ENCODE measurements around the gene GCKR.
"Not testable (repeated sequence)": the region's sequence is repeated elsewhere in the genome, so short reads cannot be mapped to it uniquely, and the experiment has no call there.

The GCKR gene

DNA sequence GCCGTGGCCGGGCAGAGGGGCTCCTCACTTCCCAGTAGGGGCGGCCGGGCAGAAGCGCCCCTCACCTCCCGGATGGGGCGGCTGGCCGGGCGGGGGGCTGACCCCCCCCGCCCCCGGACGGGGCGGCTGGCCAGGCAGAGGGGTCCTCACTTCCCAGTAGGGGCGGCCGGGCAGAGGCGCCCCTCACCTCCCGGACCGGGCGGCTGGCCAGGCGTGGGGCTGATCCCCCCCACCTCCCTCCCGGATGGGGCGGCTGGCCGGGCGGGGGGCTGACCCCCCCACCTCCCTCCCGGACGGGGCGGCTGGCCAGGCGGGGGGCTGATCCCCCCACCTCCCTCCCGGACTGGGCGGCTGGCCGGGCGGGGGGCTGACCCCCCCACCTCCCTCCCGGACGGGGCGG, 43.0 kb downstream of the GCKR start:
- not testable (repeated sequence) for H3K9me3 ChIP-seq (ENCODE audit: control insufficient read depth, low read length); H3K27ac ChIP-seq (ENCODE audit: insufficient read depth, low read depth, low read length, poor library complexity, severe bottlenecking); H3K36me3 ChIP-seq (ENCODE audit: control insufficient read depth, insufficient read depth, low read length); H3K4me1 ChIP-seq (ENCODE audit: control insufficient read depth, insufficient read depth, low read length); H3K27me3 ChIP-seq (ENCODE audit: control insufficient read depth, insufficient read depth, low read length, poor library complexity, severe bottlenecking); H3K4me3 ChIP-seq (ENCODE audit: insufficient read depth, low read depth, low read length)
- WGBS, 2 experiments = 79 to 88% methylated on average over 13 to 18 of the region's 35 CpGs

DNA sequence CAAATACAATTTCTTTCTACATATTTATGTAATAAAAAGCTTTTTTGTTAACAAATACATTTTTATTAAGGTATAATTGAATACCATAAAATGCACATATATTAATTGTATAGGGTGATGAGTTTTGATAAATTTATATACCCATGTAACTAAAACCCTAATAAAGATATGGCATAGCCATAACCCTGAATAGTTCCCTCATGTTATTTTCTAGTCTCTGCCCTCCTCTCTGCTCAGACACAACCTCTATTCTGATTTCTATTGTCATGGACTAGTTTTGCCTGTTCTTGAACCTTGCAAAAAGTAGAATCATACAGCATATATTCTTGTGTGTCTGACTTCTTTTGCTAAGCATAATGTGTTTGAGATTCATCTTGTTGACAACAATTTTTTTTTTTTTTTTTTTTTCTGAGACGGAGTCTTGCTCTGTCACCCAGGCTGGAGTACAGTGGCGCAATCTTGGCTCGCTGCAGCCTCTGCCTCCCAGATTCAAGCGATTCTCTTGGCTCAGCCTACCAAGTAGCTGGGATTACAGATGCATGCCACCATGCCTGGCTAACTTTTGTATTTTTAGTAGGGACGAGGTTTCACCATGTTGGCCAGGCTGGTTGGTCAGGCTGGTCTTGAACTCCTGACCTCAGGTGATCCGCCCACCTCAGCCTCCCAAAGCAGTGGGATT, 47.6 kb downstream of the GCKR start:
- Histone ChIP-seq H3K27ac (ENCODE audit: insufficient read depth, low read depth, low read length, poor library complexity, severe bottlenecking) (no peak overlapping the region), H3K36me3 (ENCODE audit: control insufficient read depth, insufficient read depth, low read length) (no peaks in the 10 kb centered on the region), H3K9me3 (ENCODE audit: control insufficient read depth, low read length) (no peaks in the 10 kb centered on the region), H3K27me3 (ENCODE audit: control insufficient read depth, insufficient read depth, low read length, poor library complexity, severe bottlenecking) (no peaks in the 10 kb centered on the region), H3K4me1 (ENCODE audit: control insufficient read depth, insufficient read depth, low read length) (no peaks in the 10 kb centered on the region), H3K4me3 (ENCODE audit: insufficient read depth, low read depth, low read length) (no peak overlapping the region)
- 91 to 94% methylated on average over 6 of the region's 6 CpGs for WGBS, 2 experiments

DNA sequence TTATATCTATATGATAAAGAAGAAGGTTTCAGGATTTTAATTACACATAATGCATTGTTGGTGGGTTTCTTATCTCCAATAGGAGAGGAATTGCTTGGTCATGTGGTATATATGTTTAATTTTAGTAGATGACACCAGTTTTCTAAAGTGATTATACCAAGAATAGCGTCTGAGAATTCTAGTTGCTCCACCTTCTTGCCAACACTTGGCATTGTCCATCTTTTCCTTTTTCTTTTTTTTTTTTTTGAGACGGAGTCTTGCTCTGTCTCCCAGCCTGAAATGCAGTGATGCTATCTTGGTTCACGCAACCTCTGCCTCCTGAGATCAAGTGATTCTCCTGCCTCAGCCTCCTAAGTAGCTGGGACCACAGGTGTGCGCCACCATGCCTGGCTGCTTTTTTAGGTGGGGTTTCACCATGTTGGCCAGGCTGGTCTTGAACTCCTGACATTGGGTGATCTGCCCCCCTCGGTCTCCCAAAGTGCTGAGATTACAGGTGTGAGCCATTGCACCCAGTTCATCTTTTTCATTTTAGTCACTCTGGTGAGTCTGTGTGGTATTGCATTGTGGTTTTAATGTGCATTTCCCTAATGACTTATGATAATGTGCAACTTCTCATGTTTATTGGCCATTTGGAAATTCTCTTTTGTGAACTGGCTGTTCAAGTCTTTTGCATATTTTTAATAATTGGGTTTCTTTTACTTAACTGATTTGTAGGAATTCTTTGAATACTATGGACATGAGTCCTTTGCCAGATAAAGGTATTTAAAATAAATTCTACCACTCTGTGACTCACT, 48.9 kb downstream of the GCKR start:
- no peak overlapping the region for H3K4me3 ChIP-seq (ENCODE audit: insufficient read depth, low read depth, low read length)
- no peaks in the 10 kb centered on the region for H3K36me3 ChIP-seq (ENCODE audit: control insufficient read depth, insufficient read depth, low read length)
- H3K4me1 ChIP-seq (ENCODE audit: control insufficient read depth, insufficient read depth, low read length) = no peaks in the 10 kb centered on the region
- 76 to 82% methylated on average over 5 of the region's 5 CpGs for WGBS, 2 experiments
- H3K27ac ChIP-seq (ENCODE audit: insufficient read depth, low read depth, low read length, poor library complexity, severe bottlenecking) = no peak overlapping the region
- no peaks in the 10 kb centered on the region for H3K27me3 ChIP-seq (ENCODE audit: control insufficient read depth, insufficient read depth, low read length, poor library complexity, severe bottlenecking)
- H3K9me3 ChIP-seq (ENCODE audit: control insufficient read depth, low read length) = no peaks in the 10 kb centered on the region

DNA sequence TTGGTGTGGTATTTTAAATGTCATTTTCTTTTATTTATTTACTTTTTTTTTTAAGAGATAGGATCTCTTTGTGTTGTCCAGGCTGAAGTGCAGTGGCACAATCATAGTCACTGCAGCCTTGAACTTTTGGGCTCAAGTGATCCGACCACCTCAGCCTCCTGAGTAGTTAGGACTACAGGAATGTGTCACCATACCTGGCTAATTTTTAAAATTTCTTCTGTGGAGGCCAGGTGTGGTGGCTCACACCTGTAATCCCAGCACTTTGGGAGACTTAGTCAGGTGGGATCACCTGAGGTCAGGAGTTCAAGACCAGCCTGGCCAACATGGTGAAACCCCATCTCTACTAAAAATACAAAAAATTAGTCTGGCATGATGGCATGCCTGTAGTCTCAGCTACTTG, 52.7 kb downstream of the GCKR start:
- H3K4me1 ChIP-seq (ENCODE audit: control insufficient read depth, insufficient read depth, low read length) = no peaks in the 10 kb centered on the region
- no peak overlapping the region for H3K27ac ChIP-seq (ENCODE audit: insufficient read depth, low read depth, low read length, poor library complexity, severe bottlenecking)
- H3K4me3 ChIP-seq (ENCODE audit: insufficient read depth, low read depth, low read length) = no peak overlapping the region
- no peaks in the 10 kb centered on the region for H3K36me3 ChIP-seq (ENCODE audit: control insufficient read depth, insufficient read depth, low read length)
- no peaks in the 10 kb centered on the region for H3K9me3 ChIP-seq (ENCODE audit: control insufficient read depth, low read length)
- WGBS, 2 experiments = 83 to 84% methylated on average over 1 of the region's 1 CpG
- H3K27me3 ChIP-seq (ENCODE audit: control insufficient read depth, insufficient read depth, low read length, poor library complexity, severe bottlenecking) = peaks cover 11% of the 10 kb centered on the region

DNA sequence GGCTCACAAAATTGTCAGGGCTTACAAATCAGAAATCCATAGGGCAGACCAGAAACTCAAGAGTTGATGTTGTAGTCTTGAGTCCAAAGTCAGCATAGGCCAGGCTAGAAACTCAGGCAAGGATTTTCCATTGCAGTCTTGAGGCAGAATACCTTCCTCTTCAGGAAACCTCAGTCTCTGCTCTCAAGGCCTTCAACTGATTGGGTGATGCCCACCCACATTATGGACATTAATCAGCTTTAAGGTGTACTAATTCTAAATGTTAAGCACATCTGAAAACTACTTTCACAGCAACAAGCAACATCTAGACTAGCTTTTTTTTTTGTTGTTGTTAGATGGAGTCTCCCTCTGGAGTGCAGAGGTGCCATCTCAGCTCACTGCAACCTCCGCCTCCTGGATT, 54.9 kb downstream of the GCKR start:
- Histone ChIP-seq H3K27me3 (ENCODE audit: control insufficient read depth, insufficient read depth, low read length, poor library complexity, severe bottlenecking) (peaks cover 11% of the 10 kb centered on the region), H3K4me1 (ENCODE audit: control insufficient read depth, insufficient read depth, low read length) (no peaks in the 10 kb centered on the region), H3K9me3 (ENCODE audit: control insufficient read depth, low read length) (no peaks in the 10 kb centered on the region), H3K36me3 (ENCODE audit: control insufficient read depth, insufficient read depth, low read length) (no peaks in the 10 kb centered on the region), H3K27ac (ENCODE audit: insufficient read depth, low read depth, low read length, poor library complexity, severe bottlenecking) (no peak overlapping the region), H3K4me3 (ENCODE audit: insufficient read depth, low read depth, low read length) (no peak overlapping the region)
- 89 to 95% methylated on average over 1 of the region's 1 CpG for WGBS, 2 experiments

DNA sequence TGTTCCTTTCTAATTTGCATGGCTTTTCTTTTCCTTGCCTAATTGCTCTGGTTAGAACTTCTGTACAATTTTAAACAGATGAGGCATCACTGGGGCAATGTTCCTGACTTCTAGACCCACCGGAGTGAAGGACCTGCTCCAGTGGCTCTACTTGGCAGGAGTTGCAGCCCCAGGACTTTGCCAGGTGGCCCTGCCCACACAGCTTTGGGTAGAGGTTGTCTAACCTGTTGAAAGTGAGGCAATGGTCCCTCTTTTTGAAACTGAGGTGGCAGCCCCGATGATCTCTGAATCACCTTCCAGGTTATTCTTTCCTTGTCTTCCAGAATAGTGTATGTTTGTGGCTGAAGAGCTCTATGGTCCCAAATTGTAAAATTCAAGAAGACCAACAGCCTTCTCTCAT, 56.3 kb downstream of the GCKR start:
- H3K36me3 ChIP-seq (ENCODE audit: control insufficient read depth, insufficient read depth, low read length) = no peaks in the 10 kb centered on the region
- 89 to 93% methylated on average over 2 of the region's 2 CpGs for WGBS, 2 experiments
- no peaks in the 10 kb centered on the region for H3K4me1 ChIP-seq (ENCODE audit: control insufficient read depth, insufficient read depth, low read length)
- H3K27ac ChIP-seq (ENCODE audit: insufficient read depth, low read depth, low read length, poor library complexity, severe bottlenecking) = no peak overlapping the region
- H3K9me3 ChIP-seq (ENCODE audit: control insufficient read depth, low read length) = no peaks in the 10 kb centered on the region
- no peak overlapping the region for H3K4me3 ChIP-seq (ENCODE audit: insufficient read depth, low read depth, low read length)
- peaks cover 11% of the 10 kb centered on the region for H3K27me3 ChIP-seq (ENCODE audit: control insufficient read depth, insufficient read depth, low read length, poor library complexity, severe bottlenecking)

DNA sequence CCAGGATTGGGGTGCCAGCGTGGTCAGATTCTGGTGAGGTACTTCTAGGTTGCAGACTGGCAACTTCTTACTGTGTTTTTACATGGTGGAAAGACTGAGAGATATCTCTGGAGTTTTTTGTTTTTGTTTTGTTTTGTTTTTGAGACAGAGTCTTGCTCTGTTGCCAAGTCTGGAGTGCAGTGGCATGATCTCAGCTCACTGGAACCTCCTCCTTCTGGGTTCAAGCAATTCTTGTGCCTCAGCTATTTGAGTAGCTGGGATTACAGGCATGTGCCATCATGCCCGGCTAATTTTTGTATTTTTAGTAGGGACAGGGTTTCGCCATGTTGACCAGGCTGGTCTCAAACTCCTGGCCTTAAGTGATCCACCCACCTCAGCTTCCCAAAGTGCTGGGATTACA, 57.8 kb downstream of the GCKR start:
- not testable (repeated sequence) for H3K27ac ChIP-seq (ENCODE audit: insufficient read depth, low read depth, low read length, poor library complexity, severe bottlenecking); H3K9me3 ChIP-seq (ENCODE audit: control insufficient read depth, low read length)
- 85 to 89% methylated on average over 3 of the region's 3 CpGs for WGBS, 2 experiments

DNA sequence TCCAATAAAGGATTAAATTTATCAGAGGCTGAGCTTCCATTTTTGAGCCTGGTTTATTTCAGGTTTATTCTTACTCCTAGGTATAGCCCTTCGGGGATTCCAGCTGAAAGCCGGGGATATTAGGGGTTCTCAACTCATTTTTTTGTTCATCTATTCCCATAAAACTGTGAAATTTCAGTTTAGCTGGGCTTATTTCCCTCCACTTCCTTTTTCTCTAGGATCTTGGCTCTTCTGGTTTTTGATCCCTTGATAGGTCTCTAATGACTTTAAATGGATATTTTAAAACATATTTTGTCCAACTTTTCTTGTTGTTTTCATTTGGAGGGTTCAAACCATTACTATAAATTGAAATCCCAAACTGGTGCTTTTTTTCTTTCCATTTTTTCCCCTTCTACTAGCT, 62.6 kb downstream of the GCKR start:
- H3K4me1 ChIP-seq (ENCODE audit: control insufficient read depth, insufficient read depth, low read length) = no peaks in the 10 kb centered on the region
- no peak overlapping the region for H3K4me3 ChIP-seq (ENCODE audit: insufficient read depth, low read depth, low read length)
- no peaks in the 10 kb centered on the region for H3K36me3 ChIP-seq (ENCODE audit: control insufficient read depth, insufficient read depth, low read length)
- no peak overlapping the region for H3K27ac ChIP-seq (ENCODE audit: insufficient read depth, low read depth, low read length, poor library complexity, severe bottlenecking)
- no peaks in the 10 kb centered on the region for H3K9me3 ChIP-seq (ENCODE audit: control insufficient read depth, low read length)
- 94 to 97% methylated on average over 2 of the region's 2 CpGs for WGBS, 2 experiments
- H3K27me3 ChIP-seq (ENCODE audit: control insufficient read depth, insufficient read depth, low read length, poor library complexity, severe bottlenecking) = no peaks in the 10 kb centered on the region

More for the DNA sequence above, 57.8 kb downstream of the GCKR start:
- H3K4me1 ChIP-seq (ENCODE audit: control insufficient read depth, insufficient read depth, low read length); H3K36me3 ChIP-seq (ENCODE audit: control insufficient read depth, insufficient read depth, low read length); H3K4me3 ChIP-seq (ENCODE audit: insufficient read depth, low read depth, low read length): not testable (repeated sequence)
- H3K27me3 ChIP-seq (ENCODE audit: control insufficient read depth, insufficient read depth, low read length, poor library complexity, severe bottlenecking) = peaks cover 11% of the 10 kb centered on the region

DNA sequence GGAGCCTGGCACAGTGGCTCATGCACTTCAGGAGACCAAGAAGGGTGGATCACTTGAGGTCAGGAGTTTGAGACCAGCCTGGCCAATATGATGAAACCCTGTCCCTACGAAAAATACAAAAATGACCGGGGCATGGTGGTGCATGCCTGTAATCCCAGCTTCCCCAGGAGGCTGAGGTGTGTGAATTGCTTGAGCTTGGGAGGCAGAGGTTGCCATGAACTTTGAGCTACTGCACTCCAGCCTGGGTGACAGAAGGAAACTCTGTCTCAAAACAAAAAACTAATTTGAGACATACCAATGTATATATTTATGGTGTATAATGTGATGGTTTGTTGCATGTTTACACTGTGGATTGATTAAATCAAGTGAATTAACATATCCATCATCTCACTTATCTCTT, 64.4 kb downstream of the GCKR start:
- 63 to 76% methylated on average over 2 of the region's 2 CpGs for WGBS, 2 experiments
- Histone ChIP-seq H3K4me3 (ENCODE audit: insufficient read depth, low read depth, low read length) (no peak overlapping the region), H3K4me1 (ENCODE audit: control insufficient read depth, insufficient read depth, low read length) (no peaks in the 10 kb centered on the region)

DNA sequence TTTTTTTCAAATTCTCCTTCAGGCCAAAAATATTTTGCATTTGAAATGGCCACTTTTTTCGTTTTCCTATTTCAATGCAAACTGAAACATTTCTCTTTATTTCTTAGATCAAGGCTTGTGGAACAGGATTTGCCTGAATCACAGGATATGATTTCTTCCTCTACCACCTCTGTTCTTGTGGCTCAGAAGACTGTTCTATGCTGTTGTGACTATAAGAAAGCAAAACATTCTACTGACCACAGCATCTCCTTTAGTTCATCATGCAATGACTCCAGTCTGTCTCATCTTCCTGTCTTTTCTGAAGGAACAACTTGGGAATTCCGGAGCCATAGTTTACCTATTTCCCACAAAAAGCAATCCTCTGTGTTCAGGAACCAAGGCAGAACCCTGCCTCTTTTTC, 70.0 kb downstream of the GCKR start:
- WGBS, 2 experiments = 68 to 83% methylated on average over 2 of the region's 2 CpGs
- Histone ChIP-seq H3K4me1 (ENCODE audit: control insufficient read depth, insufficient read depth, low read length) (no peaks in the 10 kb centered on the region), H3K27me3 (ENCODE audit: control insufficient read depth, insufficient read depth, low read length, poor library complexity, severe bottlenecking) (peaks cover 47% of the 10 kb centered on the region), H3K27ac (ENCODE audit: insufficient read depth, low read depth, low read length, poor library complexity, severe bottlenecking) (no peak overlapping the region), H3K9me3 (ENCODE audit: control insufficient read depth, low read length) (no peaks in the 10 kb centered on the region), H3K36me3 (ENCODE audit: control insufficient read depth, insufficient read depth, low read length) (no peaks in the 10 kb centered on the region), H3K4me3 (ENCODE audit: insufficient read depth, low read depth, low read length) (no peak overlapping the region)

More for the DNA sequence above, 64.4 kb downstream of the GCKR start:
- Histone ChIP-seq H3K27ac (ENCODE audit: insufficient read depth, low read depth, low read length, poor library complexity, severe bottlenecking) (no peak overlapping the region), H3K27me3 (ENCODE audit: control insufficient read depth, insufficient read depth, low read length, poor library complexity, severe bottlenecking) (peaks cover 10% of the 10 kb centered on the region), H3K9me3 (ENCODE audit: control insufficient read depth, low read length) (no peaks in the 10 kb centered on the region), H3K36me3 (ENCODE audit: control insufficient read depth, insufficient read depth, low read length) (no peaks in the 10 kb centered on the region)

All from ectodermal cell (in vitro differentiated cells).